Dendritic cell treated with granulocyte-macrophage colony-stimulating factor and Interleukin-4, amounts not matched to agents 40 ng/mL and 50 ng/mL, for 4 days (primary cell): Measurements from ENCODE around the gene MYCN.

Source experiments
- H3K27ac Mint-ChIP-seq: one replicate; pipeline ENCODE4 v1.8.0; 2022; ENCODE audit warnings: mild to moderate bottlenecking, mixed read lengths
- H3K27me3 Mint-ChIP-seq: one replicate; pipeline ENCODE4 v1.8.0; 2022; ENCODE audit warnings: mild to moderate bottlenecking, mixed read lengths
- H3K36me3 Mint-ChIP-seq: one replicate; pipeline ENCODE4 v1.8.0; 2022; ENCODE audit warnings: low read depth, mixed read lengths
- H3K4me1 Mint-ChIP-seq: one replicate; pipeline ENCODE4 v1.8.0; 2022; ENCODE audit warnings: low read depth, mixed read lengths
- H3K4me3 Mint-ChIP-seq: one replicate; pipeline ENCODE4 v1.8.0; 2022; ENCODE audit warnings: mild to moderate bottlenecking, moderate library complexity, mixed read lengths
- H3K9me3 Mint-ChIP-seq: one replicate; pipeline ENCODE4 v1.8.0; 2022; ENCODE audit warnings: mixed read lengths
- intact Hi-C: fragments of 100-400 bp; cut with micrococcal nuclease; formaldehyde crosslinking; loops from one replicate; pipeline ENCODE4 v1.15.0; 2022

Gene MYCN

GRCh38 chr2:15939556-15939853, 845 bp upstream of the MYCN start:
- intact Hi-C loops = loop anchor here (2.0 to 5.0 kb wide), 2 partner anchors 279 to 302 kb away; no protein-coding TSS in a partner anchor
- peaks cover 68% of the 10 kb centered on the region for H3K27me3 Mint-ChIP-seq
- H3K36me3 Mint-ChIP-seq = no peaks in the 10 kb centered on the region
- no peak overlapping the region for H3K27ac Mint-ChIP-seq
- peaks cover 23% of the 10 kb centered on the region for H3K4me1 Mint-ChIP-seq
- peak overlapping the region; percentile 66 for H3K4me3 Mint-ChIP-seq
- H3K9me3 Mint-ChIP-seq = no peaks in the 10 kb centered on the region

GRCh38 chr2:15940661-15941480, 521 bp downstream of the MYCN start:
- intact Hi-C loops = loop anchor here (2.0 to 5.0 kb wide), 2 partner anchors 546 to 568 kb away; no protein-coding TSS in a partner anchor
- Mint-ChIP-seq H3K4me3 (peak overlapping the region; percentile 41), H3K27me3 (peaks cover 81% of the 10 kb centered on the region), H3K9me3 (no peaks in the 10 kb centered on the region), H3K27ac (no peak overlapping the region), H3K4me1 (peaks cover 23% of the 10 kb centered on the region), H3K36me3 (no peaks in the 10 kb centered on the region)

- Mint-ChIP-seq H3K4me3 (no peak overlapping the region), H3K36me3 (no peaks in the 10 kb centered on the region), H3K4me1 (peaks cover 23% of the 10 kb centered on the region), H3K27me3 (peaks cover 83% of the 10 kb centered on the region), H3K27ac (no peak overlapping the region), H3K9me3 (no peaks in the 10 kb centered on the region)
- intact Hi-C loops = loop anchor here (2.0 to 5.0 kb wide), 2 partner anchors 546 to 567 kb away; no protein-coding TSS in a partner anchor
These were observed 1.1 kb downstream of the MYCN start for GRCh38 chr2:15941481-15941850.

- H3K4me3 Mint-ChIP-seq = peak overlapping the region; percentile 62
- H3K27me3 Mint-ChIP-seq = peaks cover 81% of the 10 kb centered on the region
These were observed 1.7 kb downstream of the MYCN start for GRCh38 chr2:15941871-15942710.

GRCh38 chr2:15942711-15943345, 2.5 kb downstream of the MYCN start:
- Mint-ChIP-seq H3K27ac (no peak overlapping the region), H3K4me1 (peaks cover 23% of the 10 kb centered on the region), H3K27me3 (peaks cover 76% of the 10 kb centered on the region), H3K4me3 (no peak overlapping the region), H3K36me3 (no peaks in the 10 kb centered on the region), H3K9me3 (no peaks in the 10 kb centered on the region)
- intact Hi-C loops = loop anchor here (5.0 kb wide), 1 partner anchor 544 kb away; no protein-coding TSS in a partner anchor

More at GRCh38 chr2:15941871-15942710, 1.7 kb downstream of the MYCN start:
- Mint-ChIP-seq H3K9me3 (no peaks in the 10 kb centered on the region), H3K4me1 (peaks cover 23% of the 10 kb centered on the region), H3K36me3 (no peaks in the 10 kb centered on the region), H3K27ac (no peak overlapping the region)
- intact Hi-C loops = loop anchor here (2.0 to 5.0 kb wide), 2 partner anchors 545 to 567 kb away; no protein-coding TSS in a partner anchor

GRCh38 chr2:15943378-15944280, 3.3 kb downstream of the MYCN start:
- no peaks in the 10 kb centered on the region for H3K36me3 Mint-ChIP-seq
- H3K4me3 Mint-ChIP-seq = no peak overlapping the region
- intact Hi-C loops = loop anchor here (5.0 kb wide), 1 partner anchor 544 kb away; no protein-coding TSS in a partner anchor
- H3K4me1 Mint-ChIP-seq = peaks cover 23% of the 10 kb centered on the region
- H3K27ac Mint-ChIP-seq = no peak overlapping the region
- H3K9me3 Mint-ChIP-seq = no peaks in the 10 kb centered on the region
- H3K27me3 Mint-ChIP-seq = peaks cover 72% of the 10 kb centered on the region

- intact Hi-C loops = loop anchor here (5.0 kb wide), 1 partner anchor 543 kb away; no protein-coding TSS in a partner anchor
- H3K27ac Mint-ChIP-seq = no peak overlapping the region
- no peak overlapping the region for H3K4me3 Mint-ChIP-seq
- no peaks in the 10 kb centered on the region for H3K36me3 Mint-ChIP-seq
- H3K27me3 Mint-ChIP-seq = peaks cover 64% of the 10 kb centered on the region
- H3K4me1 Mint-ChIP-seq = peaks cover 23% of the 10 kb centered on the region
- no peaks in the 10 kb centered on the region for H3K9me3 Mint-ChIP-seq
These were observed 4.1 kb downstream of the MYCN start for GRCh38 chr2:15944325-15945017.

- Mint-ChIP-seq H3K4me3 (no peak overlapping the region), H3K27ac (no peak overlapping the region), H3K27me3 (peaks cover 47% of the 10 kb centered on the region), H3K36me3 (no peaks in the 10 kb centered on the region), H3K9me3 (no peaks in the 10 kb centered on the region), H3K4me1 (peaks cover 7% of the 10 kb centered on the region)
- intact Hi-C loops = no loop called here
These were observed 5.8 kb downstream of the MYCN start for GRCh38 chr2:15945909-15946705.

- no peak overlapping the region for H3K27ac Mint-ChIP-seq
- intact Hi-C loops = no loop called here
- H3K4me3 Mint-ChIP-seq = no peak overlapping the region
- H3K4me1 Mint-ChIP-seq = peaks cover 4% of the 10 kb centered on the region
- H3K36me3 Mint-ChIP-seq = no peaks in the 10 kb centered on the region
- no peaks in the 10 kb centered on the region for H3K9me3 Mint-ChIP-seq
- H3K27me3 Mint-ChIP-seq = peaks cover 40% of the 10 kb centered on the region
These were observed 6.6 kb downstream of the MYCN start for GRCh38 chr2:15946983-15947382.

- Mint-ChIP-seq H3K36me3 (no peaks in the 10 kb centered on the region), H3K27me3 (peaks cover 37% of the 10 kb centered on the region), H3K4me3 (no peak overlapping the region), H3K9me3 (no peaks in the 10 kb centered on the region), H3K4me1 (peaks cover 4% of the 10 kb centered on the region), H3K27ac (no peak overlapping the region)
- intact Hi-C loops = no loop called here
These were observed 7.1 kb downstream of the MYCN start for GRCh38 chr2:15947431-15947830.

GRCh38 chr2:15948704-15948957, 8.3 kb downstream of the MYCN start:
- no peak overlapping the region for H3K27ac Mint-ChIP-seq
- H3K9me3 Mint-ChIP-seq = no peaks in the 10 kb centered on the region
- no peak overlapping the region for H3K4me3 Mint-ChIP-seq
- H3K36me3 Mint-ChIP-seq = no peaks in the 10 kb centered on the region
- H3K27me3 Mint-ChIP-seq = peaks cover 26% of the 10 kb centered on the region
- H3K4me1 Mint-ChIP-seq = peaks cover 4% of the 10 kb centered on the region
- intact Hi-C loops = no loop called here

GRCh38 chr2:15949126-15949525, 8.8 kb downstream of the MYCN start:
- Mint-ChIP-seq H3K27me3 (peaks cover 21% of the 10 kb centered on the region), H3K9me3 (no peaks in the 10 kb centered on the region), H3K4me3 (no peak overlapping the region), H3K27ac (no peak overlapping the region), H3K36me3 (no peaks in the 10 kb centered on the region), H3K4me1 (peaks cover 1% of the 10 kb centered on the region)
- intact Hi-C loops = no loop called here
